Measurements from ENCODE around the gene RARRES1.

DNA sequence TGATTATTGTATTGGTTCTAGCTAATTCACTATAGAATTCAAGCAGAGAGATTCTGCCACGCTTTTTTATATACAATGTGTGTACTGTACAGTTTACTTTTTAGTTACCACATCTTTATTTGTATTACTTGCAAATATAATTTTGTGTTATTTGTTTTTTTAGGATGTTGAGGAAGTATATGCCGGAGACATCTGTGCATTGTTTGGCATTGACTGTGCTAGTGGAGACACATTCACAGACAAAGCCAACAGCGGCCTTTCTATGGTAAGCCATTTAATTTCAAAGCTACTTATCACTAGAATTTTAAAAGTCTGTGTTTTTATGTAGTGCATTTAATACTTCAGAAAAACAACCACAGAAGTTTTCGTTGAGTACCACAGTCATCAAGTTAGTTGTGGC lies 71.5 kb downstream of the RARRES1 start:
- TF ChIP-seq, protein P1, sequence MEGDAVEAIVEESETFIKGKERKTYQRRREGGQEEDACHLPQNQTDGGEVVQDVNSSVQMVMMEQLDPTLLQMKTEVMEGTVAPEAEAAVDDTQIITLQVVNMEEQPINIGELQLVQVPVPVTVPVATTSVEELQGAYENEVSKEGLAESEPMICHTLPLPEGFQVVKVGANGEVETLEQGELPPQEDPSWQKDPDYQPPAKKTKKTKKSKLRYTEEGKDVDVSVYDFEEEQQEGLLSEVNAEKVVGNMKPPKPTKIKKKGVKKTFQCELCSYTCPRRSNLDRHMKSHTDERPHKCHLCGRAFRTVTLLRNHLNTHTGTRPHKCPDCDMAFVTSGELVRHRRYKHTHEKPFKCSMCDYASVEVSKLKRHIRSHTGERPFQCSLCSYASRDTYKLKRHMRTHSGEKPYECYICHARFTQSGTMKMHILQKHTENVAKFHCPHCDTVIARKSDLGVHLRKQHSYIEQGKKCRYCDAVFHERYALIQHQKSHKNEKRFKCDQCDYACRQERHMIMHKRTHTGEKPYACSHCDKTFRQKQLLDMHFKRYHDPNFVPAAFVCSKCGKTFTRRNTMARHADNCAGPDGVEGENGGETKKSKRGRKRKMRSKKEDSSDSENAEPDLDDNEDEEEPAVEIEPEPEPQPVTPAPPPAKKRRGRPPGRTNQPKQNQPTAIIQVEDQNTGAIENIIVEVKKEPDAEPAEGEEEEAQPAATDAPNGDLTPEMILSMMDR (conservative IDR thresholded peaks at IDR 0.05; ENCODE audit: low read length): no peak
- TF ChIP-seq EZH2phosphoT487 (IDR thresholded peaks at IDR 0.05; ENCODE audit: borderline replicate concordance, low read depth, low read length): no peak
